GM19238 (cell line): ENCODE data around the gene ATOH7.
"Not testable (repeated sequence)": the region's sequence is repeated elsewhere in the genome, so short reads cannot be mapped to it uniquely, and the experiment has no call there.

Experiments used
- DNase-seq: peaks from one replicate; pipeline ENCODE4 v3.0.0; 2011; ENCODE audit warnings: low spot score; ENCODE audit not compliant: insufficient read length

The ATOH7 gene

GRCh38 chr10:68231817-68232251 lies at the start of gene ATOH7:
Gene ATOH7, minus strand, starts transcription at chr10:68232113. Its CDS starts 436 bp downstream, at chr10:68231677.
- no peak for DNase-seq

- DNase-seq = no peak
Measured at GRCh38 chr10:68280758-68281157, 48.8 kb upstream of the ATOH7 start.

- not testable (repeated sequence) for DNase-seq
Measured at GRCh38 chr10:68278906-68279753, 47.2 kb upstream of the ATOH7 start.

GRCh38 chr10:68277814-68278213 lies 45.9 kb upstream of the ATOH7 start:
- not testable (repeated sequence) for DNase-seq

GRCh38 chr10:68276224-68276623 lies 44.3 kb upstream of the ATOH7 start:
- DNase-seq = no peak

- DNase-seq = no peak
Measured at GRCh38 chr10:68275600-68276126, 43.8 kb upstream of the ATOH7 start.

GRCh38 chr10:68272833-68273232 lies 40.9 kb upstream of the ATOH7 start:
- DNase-seq = no peak

GRCh38 chr10:68271196-68271882 lies 39.4 kb upstream of the ATOH7 start:
- no peak for DNase-seq

- DNase-seq = no peak
Measured at GRCh38 chr10:68269562-68270290, 37.8 kb upstream of the ATOH7 start.

GRCh38 chr10:68261132-68261856 lies 29.4 kb upstream of the ATOH7 start:
- DNase-seq = no peak

- no peak for DNase-seq
Measured at GRCh38 chr10:68253346-68253745, 21.4 kb upstream of the ATOH7 start.

GRCh38 chr10:68251625-68252495 lies 19.9 kb upstream of the ATOH7 start:
- DNase-seq = no peak

- no peak for DNase-seq
Measured at GRCh38 chr10:68251151-68251550, 19.2 kb upstream of the ATOH7 start.

GRCh38 chr10:68249297-68249696 lies 17.4 kb upstream of the ATOH7 start:
- DNase-seq = no peak

GRCh38 chr10:68247931-68248330 lies 16.0 kb upstream of the ATOH7 start:
- no peak for DNase-seq

GRCh38 chr10:68246397-68246796 lies 14.5 kb upstream of the ATOH7 start:
- not testable (repeated sequence) for DNase-seq

- DNase-seq = no peak
Measured at GRCh38 chr10:68242051-68242450, 10.1 kb upstream of the ATOH7 start.

- no peak for DNase-seq
Measured at GRCh38 chr10:68239596-68240150, 7.8 kb upstream of the ATOH7 start.

GRCh38 chr10:68239069-68239468 lies 7.2 kb upstream of the ATOH7 start:
- no peak for DNase-seq

GRCh38 chr10:68238371-68238770 lies 6.5 kb upstream of the ATOH7 start:
- no peak for DNase-seq
